K562 (cell line): Measurements from ENCODE around the gene HRH4. TPM values are rescaled to one million over a fixed set of nuclear protein-coding genes. Genes with fewer than 3 reads are reported as not detected.

Experiments
- ATAC-seq: fragments of 200-7000 bp; cut with Tn5 transposase; 3 replicates; pipeline ENCODE4 v1.9.1; 2020; ENCODE audit warnings: moderate library complexity
- BruUV-seq: library from RNA; stranded (reverse); fragments of 400-500 nt; replicated peaks from 2 replicates; lab custom pipeline; 2021; lab: Mats Ljungman, UMichigan
- CTCF ChIA-PET: fragments of 300-600 bp; formaldehyde crosslinking; extraction: SDS; loops from one replicate; lab custom pipeline; 2021; ENCODE audit warnings: low intra/inter-chr PET ratio; lab: Yijun Ruan, JAX
- POLR2A ChIA-PET: fragments of 300-600, 350-650 bp; sonication (Branson Sonifier 250); formaldehyde crosslinking; extraction: SDS; loops from one replicate; lab custom pipeline; 2021; ENCODE audit warnings: antibody characterized with exemption, inconsistent platforms; lab: Yijun Ruan, JAX
- DNase-seq, 4 experiments: peaks; one replicate each; pipeline versions ENCODE4 v3.0.0 to v3.0.0-alpha.2; 2011 to 2018; ENCODE audit warnings: low spot score in 3 of 4, mixed read lengths in 3 of 4; ENCODE audit errors: extremely low read depth in 1 of 4
- FAIRE-seq: peaks from 2 replicates; lab custom pipeline; 2011; peaks lifted over from hg19 to GRCh38; lab: Jason Lieb, UNC
- H2AFZ ChIP-seq: 2 replicates; pipeline ENCODE4 v1.6.0; 2011; ENCODE audit warnings: low read depth, low read length, control low read depth, inconsistent platforms
- H3K27ac ChIP-seq: fragments of 200-600 bp; 3 replicates; pipeline ENCODE4 v1.8.0; 2011; ENCODE audit warnings: low read depth, mild to moderate bottlenecking, control low read depth, inconsistent platforms, low read length, moderate library complexity, mixed read lengths; ENCODE audit errors: extremely low read depth
- H3K27me3 ChIP-seq, 2 experiments: fragments of 300-600 bp in 1 of 2; 2 replicates in 1 of 2; 3 replicates in 1 of 2; pipeline versions ENCODE4 v1.6.0 to v1.8.0; 2011; ENCODE audit warnings: inconsistent platforms in 2 of 2, low read length in 2 of 2, mild to moderate bottlenecking in 1 of 2, mixed read lengths in 1 of 2, moderate library complexity in 1 of 2; ENCODE audit not compliant: control insufficient read depth in 2 of 2, insufficient read depth in 2 of 2
- H3K36me3 ChIP-seq: fragments of 300-600 bp; 3 replicates; pipeline ENCODE4 v1.8.0; 2011; ENCODE audit warnings: mild to moderate bottlenecking, low read length, inconsistent platforms; ENCODE audit not compliant: control insufficient read depth, insufficient read depth
- H3K4me1 ChIP-seq, 2 experiments: fragments of 200-600 bp in 1 of 2; replicated peaks in 1 of 2; 2 replicates in 1 of 2; 3 replicates in 1 of 2; pipeline versions ENCODE4 v1.5.1 to v1.8.0; 2011; ENCODE audit warnings: inconsistent platforms in 2 of 2, low read length in 2 of 2, mild to moderate bottlenecking in 1 of 2, mixed read lengths in 1 of 2, moderate library complexity in 1 of 2; ENCODE audit not compliant: control insufficient read depth in 2 of 2, insufficient read depth in 2 of 2
- H3K4me2 ChIP-seq: 2 replicates; pipeline ENCODE4 v1.6.1; 2011; ENCODE audit warnings: low read length, control low read depth, inconsistent platforms, mixed read lengths; ENCODE audit not compliant: insufficient read depth
- H3K4me3 ChIP-seq: fragments of 200-600 bp; sonication (generic), shearing (Covaris generic); 2 replicates; pipeline ENCODE4 v1.5.1; 2016; ENCODE audit warnings: control low read depth, inconsistent platforms
- H3K79me2 ChIP-seq: fragments of 200-600 bp; 3 replicates; pipeline ENCODE4 v1.8.0; 2011; ENCODE audit warnings: low read length, inconsistent platforms; ENCODE audit not compliant: control insufficient read depth, insufficient read depth
- H3K9ac ChIP-seq, 2 experiments: 2 replicates each; pipeline versions ENCODE4 v1.6.0 to v1.6.1; 2011; ENCODE audit warnings: low read depth in 2 of 2, low read length in 2 of 2, control low read depth in 1 of 2, inconsistent platforms in 1 of 2, mild to moderate bottlenecking in 1 of 2, mixed read lengths in 1 of 2; ENCODE audit not compliant: insufficient read depth in 1 of 2
- H3K9me1 ChIP-seq: one replicate; pipeline ENCODE4 v1.6.0; 2011; ENCODE audit warnings: inconsistent platforms, mild to moderate bottlenecking, low read length, moderate library complexity; ENCODE audit not compliant: control insufficient read depth, insufficient read depth
- H3K9me3 ChIP-seq: replicated peaks from 2 replicates; pipeline ENCODE4 v1.5.1; 2011; ENCODE audit warnings: low read depth, low read length, inconsistent platforms; ENCODE audit not compliant: control insufficient read depth, insufficient read depth
- H4K20me1 ChIP-seq: replicated peaks from 2 replicates; pipeline ENCODE4 v1.6.1; 2011; ENCODE audit warnings: low read length, inconsistent platforms, mixed read lengths; ENCODE audit not compliant: control insufficient read depth, insufficient read depth
- ARID2 ChIP-seq: fragments of 450-650 bp; IDR thresholded peaks from 2 replicates; pipeline ENCODE4 v1.6.1; 2017; ENCODE audit warnings: antibody characterized with exemption, mild to moderate bottlenecking
- CHAMP1 ChIP-seq: fragments of 450-650 bp; IDR thresholded peaks from 2 replicates; pipeline ENCODE4 v1.6.1; 2016; ENCODE audit warnings: mild to moderate bottlenecking
- ELF4 ChIP-seq: fragments of 450-650 bp; formaldehyde crosslinking; IDR thresholded peaks from 2 replicates; pipeline ENCODE4 v1.4.0; 2022; ENCODE audit warnings: missing genetic modification characterization
- ELK3 ChIP-seq: fragments of 450-650 bp; formaldehyde crosslinking; IDR thresholded peaks from 2 replicates; pipeline ENCODE4 v1.4.0; 2020; ENCODE audit warnings: mild to moderate bottlenecking
- LEF1 ChIP-seq: fragments of 450-650 bp; IDR thresholded peaks from 2 replicates; pipeline ENCODE4 v1.6.1; 2016; ENCODE audit warnings: mild to moderate bottlenecking
- OTX1 ChIP-seq: fragments of 450-650 bp; formaldehyde crosslinking; IDR thresholded peaks from 2 replicates; pipeline ENCODE4 v1.4.0; 2022; ENCODE audit warnings: mild to moderate bottlenecking
- PHTF2 ChIP-seq: fragments of 250-450 bp; sonication (Bioruptor Pico); IDR thresholded peaks from 2 replicates; pipeline ENCODE4 v1.5.0; 2021; ENCODE audit warnings: mild to moderate bottlenecking
- TSHZ1 ChIP-seq: fragments of 250-450 bp; sonication (Bioruptor Pico); IDR thresholded peaks from 2 replicates; pipeline ENCODE4 v1.4.0; 2020; ENCODE audit warnings: mild to moderate bottlenecking, moderate library complexity
- USF2 ChIP-seq: sonication (generic); formaldehyde crosslinking; IDR thresholded peaks from 2 replicates; pipeline ENCODE4 v1.5.0; 2020; ENCODE audit warnings: missing genetic modification reagents
- WGBS: fragments of 100-300 bp; shearing (Covaris generic); methylation state at CpG from one replicate; pipeline ENCODE4 v1.1.6; 2016; ENCODE audit warnings: low coverage, mixed read lengths; ENCODE audit not compliant: insufficient coverage; ENCODE audit errors: missing lambda C conversion rate; 5-methylcytosine and 5-hydroxymethylcytosine counted together
- in situ Hi-C: fragments of 300-500 bp; cut with MboI; formaldehyde crosslinking; loops from 4 replicates; pipeline ENCODE4 v1.15.0; 2018; ENCODE audit warnings: inconsistent platforms, mixed read lengths
- intact Hi-C: fragments of 100-400 bp; cut with micrococcal nuclease; formaldehyde crosslinking; loops from 2 replicates; pipeline ENCODE4 v1.14.2; 2022
- polyA plus RNA-seq, 8 experiments: library from polyadenylated mRNA; depleted of rRNA in 4 of 8; stranded (reverse) in 5 of 8; unstranded in 3 of 8; fragments of >200 nt; fragmentation: Nextera tagmentation in 2 of 8; fragmentation: Illumina TruSeq in 1 of 8; extraction: Ambion mirVana in 2 of 8; extraction: Trizol in 1 of 8; gene quantifications; 2 replicates each; pipeline versions ENCODE4 v1.2.1 to v1.2.3, GENCODE V29; 2011 to 2014; ENCODE audit warnings: inconsistent platforms in 1 of 8, missing spikeins in 1 of 8
- total RNA-seq, 7 experiments: library from RNA; depleted of rRNA in 6 of 7; stranded (reverse); fragments of >200 nt in 6 of 7; fragmentation: Illumina TruSeq in 2 of 7; extraction: Trizol in 2 of 7; gene quantifications; 2 replicates each; pipeline versions ENCODE4 v1.2.1 to v1.2.3, GENCODE V29; 2011 to 2021; ENCODE audit warnings: low replicate concordance in 1 of 7

HRH4 gene
- total and polyA plus RNA-seq, 9 of the 15 experiments (the other 6 are each of a cell fraction or from before 2014, with no cell fraction given): not detected

- in situ Hi-C loops: no loop called here
- BruUV-seq: no TSS peak
- WGBS: 0% methylated on average over 4 of the region's 4 CpGs
- FAIRE-seq (no peak), ATAC-seq (no peak), DNase-seq (no peak)
- H2AFZ ChIP-seq: no peak overlapping the region
- no peaks in the 10 kb centered on the region for H4K20me1 ChIP-seq
- H3K9me1 ChIP-seq: no peaks in the 10 kb centered on the region
- intact Hi-C loops: no loop called here
- POLR2A ChIA-PET: no interaction called here
- H3K36me3 ChIP-seq: no peaks in the 10 kb centered on the region
- H3K27me3 ChIP-seq: no peaks in the 10 kb centered on the region
- H3K4me1 ChIP-seq: no peaks in the 10 kb centered on the region
- H3K79me2 ChIP-seq: no peaks in the 10 kb centered on the region
- H3K9ac ChIP-seq: no peak overlapping the region
- H3K27ac ChIP-seq: no peak overlapping the region
- no peak overlapping the region for H3K4me3 ChIP-seq
- CTCF ChIA-PET: no interaction called here
- H3K9me3 ChIP-seq: no peaks in the 10 kb centered on the region
- H3K4me2 ChIP-seq: no peak overlapping the region
- TF ChIP-seq CHAMP1: no peak
- TF ChIP-seq TSHZ1: no peak
- TF ChIP-seq ELK3 (CRISPR knock-in tag): no peak
- TF ChIP-seq ELF4 (CRISPR knock-in tag): no peak
- no peak for TF ChIP-seq PHTF2 (CRISPR knock-in tag)
- no peak for TF ChIP-seq LEF1
- no peak for TF ChIP-seq USF2 (CRISPR knock-in tag)
- no peak for TF ChIP-seq OTX1 (CRISPR knock-in tag)
- TF ChIP-seq ARID2: no peak
Measured at GRCh38 chr18:24459772-24460171, 665 bp upstream of the HRH4 start.
